Trophoblast cell (in vitro differentiated cells and primary cell): ENCODE data around the gene RET.

ENCODE experiments used
- DNase-seq, 2 donors: peaks; one replicate each; pipeline ENCODE4 v3.0.0-alpha.2; 2016
- H2AFZ ChIP-seq: 2 replicates; pipeline ENCODE4 v1.6.1; 2013; ENCODE audit warnings: low read length, moderate library complexity, mild to moderate bottlenecking; ENCODE audit not compliant: insufficient read depth, poor library complexity
- H2AK5ac ChIP-seq: 2 replicates; pipeline ENCODE4 v1.6.1; 2013; ENCODE audit warnings: mild to moderate bottlenecking, low read length
- H2BK120ac ChIP-seq: 2 replicates; pipeline ENCODE4 v1.6.1; 2013; ENCODE audit warnings: low read length, mild to moderate bottlenecking, moderate library complexity; ENCODE audit not compliant: insufficient read depth, poor library complexity
- H2BK12ac ChIP-seq: 2 replicates; pipeline ENCODE4 v1.6.1; 2013; ENCODE audit warnings: mild to moderate bottlenecking, low read length, moderate library complexity
- H2BK5ac ChIP-seq: 2 replicates; pipeline ENCODE4 v1.6.1; 2013; ENCODE audit warnings: low read length, low read depth, moderate library complexity, mild to moderate bottlenecking; ENCODE audit not compliant: poor library complexity
- H3K14ac ChIP-seq: 2 replicates; pipeline ENCODE4 v1.6.1; 2013; ENCODE audit warnings: mild to moderate bottlenecking, low read length
- H3K18ac ChIP-seq: 2 replicates; pipeline ENCODE4 v1.6.1; 2013; ENCODE audit warnings: mild to moderate bottlenecking, low read length
- H3K23ac ChIP-seq: 2 replicates; pipeline ENCODE4 v1.6.1; 2013; ENCODE audit warnings: low read length
- H3K27ac ChIP-seq: 2 replicates; pipeline ENCODE4 v1.5.1; 2013; ENCODE audit warnings: low read depth, mild to moderate bottlenecking, inconsistent platforms, low read length, moderate library complexity
- H3K27me3 ChIP-seq: 2 replicates; pipeline ENCODE4 v1.6.1; 2013; ENCODE audit warnings: inconsistent platforms, mild to moderate bottlenecking, low read length, moderate library complexity; ENCODE audit not compliant: insufficient read depth
- H3K36me3 ChIP-seq, 2 experiments: 1 replicate in 1 of 2; 2 replicates in 1 of 2; pipeline ENCODE4 v1.6.1; 2013; ENCODE audit warnings: low read length in 2 of 2, mild to moderate bottlenecking in 2 of 2, moderate library complexity in 1 of 2; ENCODE audit not compliant: insufficient read depth in 2 of 2, control insufficient read depth in 1 of 2
- H3K4ac ChIP-seq: 2 replicates; pipeline ENCODE4 v1.6.1; 2013; ENCODE audit warnings: low read depth, mild to moderate bottlenecking, low read length, moderate library complexity
- H3K4me1 ChIP-seq, 2 experiments: 1 replicate in 1 of 2; 2 replicates in 1 of 2; pipeline ENCODE4 v1.6.1; 2013; ENCODE audit warnings: low read length in 2 of 2, mild to moderate bottlenecking in 2 of 2, moderate library complexity in 1 of 2; ENCODE audit not compliant: insufficient read depth in 2 of 2, control insufficient read depth in 1 of 2
- H3K4me2 ChIP-seq: 2 replicates; pipeline ENCODE4 v1.6.1; 2013; ENCODE audit warnings: inconsistent platforms, mild to moderate bottlenecking, low read length, moderate library complexity
- H3K4me3 ChIP-seq: 2 replicates; pipeline ENCODE4 v1.5.1; 2013; ENCODE audit warnings: mild to moderate bottlenecking, low read depth, low read length, inconsistent platforms
- H3K79me1 ChIP-seq: one replicate; pipeline ENCODE4 v1.6.1; 2013; ENCODE audit warnings: low read length
- H3K79me2 ChIP-seq: 2 replicates; pipeline ENCODE4 v1.6.1; 2013; ENCODE audit warnings: low read length, mild to moderate bottlenecking; ENCODE audit not compliant: control insufficient read depth, insufficient read depth, poor library complexity
- H3K9ac ChIP-seq: 2 replicates; pipeline ENCODE4 v1.6.1; 2013; ENCODE audit warnings: mild to moderate bottlenecking, low read length
- H3K9me3 ChIP-seq: 2 replicates; pipeline ENCODE4 v1.6.1; 2013; ENCODE audit warnings: low read depth, mild to moderate bottlenecking, control low read depth, inconsistent platforms, low read length; ENCODE audit not compliant: insufficient read depth
- H4K12ac ChIP-seq: 2 replicates; pipeline ENCODE4 v1.6.1; 2013; ENCODE audit warnings: low read depth, mild to moderate bottlenecking, low read length, moderate library complexity
- H4K8ac ChIP-seq: 2 replicates; pipeline ENCODE4 v1.6.1; 2013; ENCODE audit warnings: low read depth, mild to moderate bottlenecking, low read length, moderate library complexity
- H4K91ac ChIP-seq: one replicate; pipeline ENCODE4 v1.6.1; 2013; ENCODE audit warnings: low read depth, mild to moderate bottlenecking, low read length, moderate library complexity
- WGBS: extraction: QIAGEN DNeasy Blood & Tissue Kit; methylation state at CpG from one replicate; pipeline ENCODE4 v1.1.7; 2013; ENCODE audit warnings: missing lambda C conversion rate; ENCODE audit not compliant: insufficient read length, insufficient coverage; ENCODE audit errors: extremely low coverage; 5-methylcytosine and 5-hydroxymethylcytosine counted together

Gene RET

GRCh38 chr10:43074409-43074808 is 2.5 kb upstream of the RET start:
- peaks cover 0 to 3% of the 10 kb centered on the region in 2 experiments for H3K4me1 ChIP-seq
- no peak overlapping the region for H3K4me3 ChIP-seq
- no peak overlapping the region for H3K18ac ChIP-seq
- H3K9me3 ChIP-seq: peaks cover 7% of the 10 kb centered on the region
- H3K4ac ChIP-seq: no peak overlapping the region
- no CpG with 5 or more reads among the region's 5 CpGs for WGBS
- H2BK120ac ChIP-seq: no peak overlapping the region
- H3K27me3 ChIP-seq: peaks cover 31% of the 10 kb centered on the region
- H2BK5ac ChIP-seq: no peak overlapping the region
- no peak overlapping the region for H4K12ac ChIP-seq
- H3K79me1 ChIP-seq: no peaks in the 10 kb centered on the region
- no peak for DNase-seq
- H3K14ac ChIP-seq: no peak overlapping the region
- no peak overlapping the region for H4K8ac ChIP-seq
- H2AK5ac ChIP-seq: no peak overlapping the region
- H3K23ac ChIP-seq: no peak overlapping the region
- H3K79me2 ChIP-seq: no peaks in the 10 kb centered on the region
- no peak overlapping the region for H4K91ac ChIP-seq
- H2AFZ ChIP-seq: no peak overlapping the region
- no peaks in the 10 kb centered on the region for H3K36me3 ChIP-seq
- no peak overlapping the region for H3K9ac ChIP-seq
- H3K27ac ChIP-seq: no peak overlapping the region
- H2BK12ac ChIP-seq: no peak overlapping the region
- H3K4me2 ChIP-seq: no peak overlapping the region

DNA sequence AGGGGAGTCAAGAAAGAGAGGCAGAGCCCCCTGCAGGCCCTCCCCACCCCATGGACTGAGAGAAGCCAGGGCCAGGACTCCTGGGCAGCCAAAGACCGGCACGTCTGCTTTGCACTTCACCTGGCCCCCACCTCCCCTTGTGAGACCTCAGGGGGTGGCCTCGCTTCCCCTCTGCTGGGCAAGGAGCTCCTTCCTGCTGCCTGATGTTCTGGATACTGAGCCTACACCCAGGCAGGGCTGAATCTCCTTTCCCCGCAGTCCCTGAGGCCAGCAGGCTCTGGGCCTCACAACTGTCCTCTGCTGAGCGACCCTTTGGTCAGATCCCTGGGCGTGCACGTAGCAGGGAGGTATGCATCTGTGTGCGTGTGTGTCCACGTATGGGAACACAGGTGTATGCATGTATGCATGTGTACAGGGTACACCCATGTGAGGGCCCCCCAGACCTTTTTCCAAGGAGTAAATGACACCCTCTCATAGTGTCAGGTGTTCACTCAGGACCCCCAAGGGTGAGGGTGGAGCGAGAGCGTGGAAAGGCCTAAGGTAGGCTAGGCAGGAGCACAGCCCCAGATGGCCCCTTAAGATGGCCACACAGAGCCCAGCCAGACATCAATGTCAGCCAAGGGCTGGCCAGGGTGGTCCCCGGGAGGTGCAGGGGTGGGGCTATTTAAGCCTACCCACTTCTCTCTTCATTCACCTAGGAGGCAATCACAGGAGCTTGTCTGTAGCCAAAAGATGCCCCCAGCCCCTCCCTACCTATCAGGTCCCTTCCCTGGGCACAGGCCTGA is 1.9 kb upstream of the RET start:
- no peak overlapping the region for H4K12ac ChIP-seq
- H4K91ac ChIP-seq: no peak overlapping the region
- no peak overlapping the region for H3K14ac ChIP-seq
- H3K79me2 ChIP-seq: no peaks in the 10 kb centered on the region
- H4K8ac ChIP-seq: no peak overlapping the region
- H2AK5ac ChIP-seq: no peak overlapping the region
- no peaks in the 10 kb centered on the region for H3K79me1 ChIP-seq
- H3K27ac ChIP-seq: no peak overlapping the region
- no CpG with 5 or more reads among the region's 12 CpGs for WGBS
- H3K4ac ChIP-seq: no peak overlapping the region
- no peak overlapping the region for H3K18ac ChIP-seq
- no peak for DNase-seq
- H3K4me3 ChIP-seq: no peak overlapping the region
- H3K4me2 ChIP-seq: no peak overlapping the region
- no peak overlapping the region for H2BK5ac ChIP-seq
- H3K27me3 ChIP-seq: peaks cover 31% of the 10 kb centered on the region
- H2AFZ ChIP-seq: no peak overlapping the region
- H3K9me3 ChIP-seq: peaks cover 7% of the 10 kb centered on the region
- H3K4me1 ChIP-seq: peaks cover 0 to 3% of the 10 kb centered on the region in 2 experiments
- no peak overlapping the region for H3K9ac ChIP-seq
- H3K36me3 ChIP-seq: no peaks in the 10 kb centered on the region
- H2BK12ac ChIP-seq: no peak overlapping the region
- no peak overlapping the region for H2BK120ac ChIP-seq
- H3K23ac ChIP-seq: no peak overlapping the region

- no peak overlapping the region for H2BK12ac ChIP-seq
- no peak overlapping the region for H3K4me2 ChIP-seq
- no peak overlapping the region for H3K27ac ChIP-seq
- H4K8ac ChIP-seq: no peak overlapping the region
- DNase-seq: no peak
- no peak overlapping the region for H3K9ac ChIP-seq
- H2AK5ac ChIP-seq: no peak overlapping the region
- no peak overlapping the region for H3K4me3 ChIP-seq
- no CpG with 5 or more reads among the region's 5 CpGs for WGBS
- no peak overlapping the region for H3K14ac ChIP-seq
- no peak overlapping the region for H3K4ac ChIP-seq
- H3K23ac ChIP-seq: no peak overlapping the region
- peaks cover 0 to 3% of the 10 kb centered on the region in 2 experiments for H3K4me1 ChIP-seq
- no peaks in the 10 kb centered on the region for H3K36me3 ChIP-seq
- H3K27me3 ChIP-seq: peaks cover 31% of the 10 kb centered on the region
- H3K18ac ChIP-seq: no peak overlapping the region
- no peaks in the 10 kb centered on the region for H3K79me1 ChIP-seq
- H2BK5ac ChIP-seq: no peak overlapping the region
- H2AFZ ChIP-seq: no peak overlapping the region
- no peak overlapping the region for H4K12ac ChIP-seq
- H3K9me3 ChIP-seq: peaks cover 7% of the 10 kb centered on the region
- H3K79me2 ChIP-seq: no peaks in the 10 kb centered on the region
- H2BK120ac ChIP-seq: no peak overlapping the region
- no peak overlapping the region for H4K91ac ChIP-seq
Observed at GRCh38 chr10:43075612-43076003, 1.3 kb upstream of the RET start.

DNA sequence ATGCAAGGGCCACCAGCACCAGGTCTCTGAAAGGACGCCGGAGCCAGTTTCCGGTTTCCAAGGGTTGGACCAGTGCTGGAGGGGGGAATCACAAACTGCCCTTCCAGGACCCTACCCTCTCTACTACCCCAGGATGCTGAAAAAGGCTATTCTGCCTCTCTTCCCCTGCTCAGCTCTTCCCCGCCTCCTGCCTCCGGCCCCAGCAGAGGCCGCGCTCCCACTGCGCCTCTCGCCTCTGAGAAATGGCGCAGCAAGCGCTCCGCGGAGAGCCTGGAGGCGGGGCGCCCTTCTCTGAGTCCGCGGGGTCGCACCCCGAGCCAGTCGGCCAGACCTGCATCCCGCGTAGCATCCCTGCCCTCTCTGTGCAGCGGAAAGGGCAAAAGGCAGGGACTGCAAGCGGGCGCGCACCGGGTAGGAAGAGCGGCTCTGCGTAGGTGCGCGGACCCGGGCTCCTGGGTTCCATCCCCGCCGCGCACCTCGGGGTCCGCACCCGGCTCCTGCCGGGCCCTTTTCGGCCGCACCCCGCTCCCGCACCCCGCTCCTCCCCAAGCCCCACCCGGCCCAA is 476 bp upstream of the RET start:
- H4K91ac ChIP-seq: no peak overlapping the region

More for the DNA sequence above, 476 bp upstream of the RET start:
- peaks cover 31% of the 10 kb centered on the region for H3K27me3 ChIP-seq
- H2BK120ac ChIP-seq: no peak overlapping the region
- no peak overlapping the region for H2BK5ac ChIP-seq
- peaks cover 7% of the 10 kb centered on the region for H3K9me3 ChIP-seq
- H3K4me2 ChIP-seq: peak overlapping the region; percentile 46
- no peak overlapping the region for H4K8ac ChIP-seq
- no peak overlapping the region for H3K23ac ChIP-seq
- no peak overlapping the region for H3K4me3 ChIP-seq
- DNase-seq: peak in 1 of 2 donors; percentile 7
- peaks cover 0 to 3% of the 10 kb centered on the region in 2 experiments for H3K4me1 ChIP-seq
- H3K79me1 ChIP-seq: no peaks in the 10 kb centered on the region
- no peak overlapping the region for H4K12ac ChIP-seq
- no peak overlapping the region for H3K9ac ChIP-seq
- WGBS: no CpG with 5 or more reads among the region's 45 CpGs
- H3K79me2 ChIP-seq: no peaks in the 10 kb centered on the region
- H2AFZ ChIP-seq: no peak overlapping the region
- no peak overlapping the region for H3K4ac ChIP-seq
- no peak overlapping the region for H3K18ac ChIP-seq
- no peak overlapping the region for H3K27ac ChIP-seq
- no peaks in the 10 kb centered on the region for H3K36me3 ChIP-seq
- H2BK12ac ChIP-seq: no peak overlapping the region
- no peak overlapping the region for H2AK5ac ChIP-seq
- H3K14ac ChIP-seq: no peak overlapping the region
